SU-DHL-6 (cell line): Measurements from ENCODE around the gene ALG8.

Experiments used
- H2AFZ ChIP-seq: fragments of 200-600 bp; sonication (generic); 2 replicates; pipeline ENCODE4 v1.6.1; 2014; ENCODE audit warnings: low read depth, mild to moderate bottlenecking, moderate library complexity, mixed read lengths, antibody characterized with exemption, low read length; ENCODE audit not compliant: severe bottlenecking
- H3F3A ChIP-seq: fragments of 200-600 bp; shearing (Covaris generic); 2 replicates; pipeline ENCODE4 v1.6.0; 2016; ENCODE audit warnings: antibody characterized with exemption, mild to moderate bottlenecking; ENCODE audit not compliant: insufficient read depth
- H3K27ac ChIP-seq: fragments of 200-600 bp; sonication (generic); 2 replicates; pipeline ENCODE4 v1.5.1; 2016; ENCODE audit warnings: low read depth, mild to moderate bottlenecking, low read length, moderate library complexity, mixed read lengths
- H3K27me3 ChIP-seq: fragments of 200-600 bp; sonication (generic), shearing (Covaris generic); 2 replicates; pipeline ENCODE4 v1.6.0; 2014; ENCODE audit warnings: mild to moderate bottlenecking, low read length
- H3K36me3 ChIP-seq: fragments of 200-600 bp; sonication (generic); 2 replicates; pipeline ENCODE4 v1.6.1; 2014; ENCODE audit warnings: mild to moderate bottlenecking, low read length, mixed read lengths
- H3K4me2 ChIP-seq: fragments of 300-600, 200-600 bp; shearing (Covaris generic), sonication (generic); 2 replicates; pipeline ENCODE4 v1.6.0; 2014; ENCODE audit warnings: low read length, low read depth, mild to moderate bottlenecking; ENCODE audit not compliant: poor library complexity, severe bottlenecking
- H3K4me3 ChIP-seq: fragments of 200-600 bp; sonication (generic); 2 replicates; pipeline ENCODE4 v1.5.1; 2014; ENCODE audit warnings: antibody characterized with exemption, low read length, mild to moderate bottlenecking, mixed read lengths; ENCODE audit not compliant: insufficient read depth, poor library complexity, severe bottlenecking
- H3K79me2 ChIP-seq: fragments of 200-600 bp; sonication (generic); 2 replicates; pipeline ENCODE4 v1.6.1; 2014; ENCODE audit warnings: mild to moderate bottlenecking, low read length, moderate library complexity; ENCODE audit not compliant: insufficient read depth
- H3K9ac ChIP-seq: fragments of 200-600 bp; sonication (generic); 2 replicates; pipeline ENCODE4 v1.7.0; 2014; ENCODE audit warnings: mild to moderate bottlenecking, low read length
- H3K9me2 ChIP-seq: fragments of 200-600 bp; sonication (generic); replicated peaks from 2 replicates; pipeline ENCODE4 v1.6.1; 2014; ENCODE audit warnings: low read length; ENCODE audit not compliant: insufficient read depth
- H3K9me3 ChIP-seq: fragments of 200-600 bp; sonication (generic); 2 replicates; pipeline ENCODE4 v1.6.1; 2014; ENCODE audit warnings: low read length, mixed read lengths; ENCODE audit not compliant: insufficient read depth
- H4K20me1 ChIP-seq: fragments of 200-600 bp; sonication (generic); 2 replicates; pipeline ENCODE4 v1.6.1; 2014; ENCODE audit warnings: low read depth, mild to moderate bottlenecking, antibody characterized with exemption, low read length, moderate library complexity, mixed read lengths
- EZH2phosphoT487 ChIP-seq: fragments of 200-600 bp; sonication (generic), shearing (Covaris generic); conservative IDR thresholded peaks from 2 replicates; pipeline ENCODE4 v1.6.1; 2018; ENCODE audit warnings: mild to moderate bottlenecking, antibody characterized with exemption, low read length, moderate library complexity, mixed read lengths
- TF ChIP-seq, protein P1 (sequence below): fragments of 200-600 bp; sonication (generic); IDR thresholded peaks from one replicate; pipeline ENCODE4 v1.5.1; 2017; ENCODE audit warnings: antibody characterized with exemption, mild to moderate bottlenecking, low read length, moderate library complexity; ENCODE audit not compliant: insufficient read depth, poor library complexity, severe bottlenecking

ALG8 gene

DNA sequence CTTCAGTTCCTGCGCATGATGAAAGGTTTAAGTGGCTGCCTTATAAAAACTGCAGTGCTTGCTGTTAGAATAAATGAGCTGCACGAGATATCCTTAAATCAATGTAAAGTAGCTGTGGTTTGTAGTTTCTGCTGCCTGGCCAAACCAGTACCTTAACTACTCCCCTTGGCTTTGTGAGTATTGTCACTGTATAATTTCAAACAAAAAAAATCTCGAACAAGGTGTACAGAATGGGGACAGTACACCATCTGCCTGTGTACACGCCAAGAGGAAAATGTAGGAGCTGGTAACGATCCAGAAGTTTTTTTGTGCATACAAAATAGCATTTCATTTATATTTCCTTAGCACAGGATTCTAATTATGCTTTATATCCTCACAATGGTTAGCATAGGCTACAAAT, 39.2 kb downstream of the ALG8 start:
- no peaks in the 10 kb centered on the region for H3K79me2 ChIP-seq
- H3K27me3 ChIP-seq, result no peaks in the 10 kb centered on the region
- no peaks in the 10 kb centered on the region for H4K20me1 ChIP-seq
- TF ChIP-seq, protein P1, sequence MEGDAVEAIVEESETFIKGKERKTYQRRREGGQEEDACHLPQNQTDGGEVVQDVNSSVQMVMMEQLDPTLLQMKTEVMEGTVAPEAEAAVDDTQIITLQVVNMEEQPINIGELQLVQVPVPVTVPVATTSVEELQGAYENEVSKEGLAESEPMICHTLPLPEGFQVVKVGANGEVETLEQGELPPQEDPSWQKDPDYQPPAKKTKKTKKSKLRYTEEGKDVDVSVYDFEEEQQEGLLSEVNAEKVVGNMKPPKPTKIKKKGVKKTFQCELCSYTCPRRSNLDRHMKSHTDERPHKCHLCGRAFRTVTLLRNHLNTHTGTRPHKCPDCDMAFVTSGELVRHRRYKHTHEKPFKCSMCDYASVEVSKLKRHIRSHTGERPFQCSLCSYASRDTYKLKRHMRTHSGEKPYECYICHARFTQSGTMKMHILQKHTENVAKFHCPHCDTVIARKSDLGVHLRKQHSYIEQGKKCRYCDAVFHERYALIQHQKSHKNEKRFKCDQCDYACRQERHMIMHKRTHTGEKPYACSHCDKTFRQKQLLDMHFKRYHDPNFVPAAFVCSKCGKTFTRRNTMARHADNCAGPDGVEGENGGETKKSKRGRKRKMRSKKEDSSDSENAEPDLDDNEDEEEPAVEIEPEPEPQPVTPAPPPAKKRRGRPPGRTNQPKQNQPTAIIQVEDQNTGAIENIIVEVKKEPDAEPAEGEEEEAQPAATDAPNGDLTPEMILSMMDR, result no peak
- TF ChIP-seq EZH2phosphoT487, result no peak
- no peak overlapping the region for H3K4me2 ChIP-seq
- H3K36me3 ChIP-seq, result peaks cover 15% of the 10 kb centered on the region; the same call in 1 of the 2 replicates
- no peaks in the 10 kb centered on the region for H3K9me3 ChIP-seq
- no peak overlapping the region for H3K27ac ChIP-seq
- H3F3A ChIP-seq, result no peaks in the 10 kb centered on the region; the same call in 1 of the 2 replicates
- H3K9ac ChIP-seq, result no peak overlapping the region
- no peak overlapping the region for H2AFZ ChIP-seq
- no peak overlapping the region for H3K4me3 ChIP-seq
- no peaks in the 10 kb centered on the region for H3K9me2 ChIP-seq

GRCh38 chr11:78099666-78100065, 39.8 kb downstream of the ALG8 start:
- TF ChIP-seq, protein P1, result no peak
- TF ChIP-seq EZH2phosphoT487, result no peak
- no peaks in the 10 kb centered on the region for H4K20me1 ChIP-seq
- H3K36me3 ChIP-seq, result peaks cover 15% of the 10 kb centered on the region; the same call in 1 of the 2 replicates
- no peak overlapping the region for H2AFZ ChIP-seq
- H3K9me3 ChIP-seq, result no peaks in the 10 kb centered on the region
- no peak overlapping the region for H3K9ac ChIP-seq
- no peaks in the 10 kb centered on the region for H3K27me3 ChIP-seq
- H3K4me2 ChIP-seq, result no peak overlapping the region
- H3K4me3 ChIP-seq, result no peak overlapping the region
- no peaks in the 10 kb centered on the region for H3K79me2 ChIP-seq
- H3K27ac ChIP-seq, result no peak overlapping the region
- no peaks in the 10 kb centered on the region for H3K9me2 ChIP-seq
- H3F3A ChIP-seq, result no peaks in the 10 kb centered on the region; the same call in 1 of the 2 replicates

GRCh38 chr11:78097666-78098385, 41.6 kb downstream of the ALG8 start:
- Histone ChIP-seq H3K4me2 (no peak overlapping the region), H3F3A (no peaks in the 10 kb centered on the region; the same call in 1 of the 2 replicates), H2AFZ (no peak overlapping the region), H3K9me2 (no peaks in the 10 kb centered on the region), H3K27me3 (no peaks in the 10 kb centered on the region), H3K79me2 (no peaks in the 10 kb centered on the region), H3K27ac (no peak overlapping the region), H3K9me3 (no peaks in the 10 kb centered on the region), H4K20me1 (no peaks in the 10 kb centered on the region), H3K36me3 (peaks cover 15% of the 10 kb centered on the region; the same call in 1 of the 2 replicates), H3K4me3 (no peak overlapping the region), H3K9ac (no peak overlapping the region)
- TF ChIP-seq, protein P1, result no peak
- no peak for TF ChIP-seq EZH2phosphoT487
